Ovary (tissue), 10 donors: Measurements from ENCODE around the gene SLIT2. TPM values are rescaled to one million over a fixed set of nuclear protein-coding genes. Genes with fewer than 3 reads are reported as not detected.
A peak's percentile ranks its signal among the peaks of the same experiment; 100 is the strongest.

Experiments
- DNase-seq, 5 donors: peaks; one replicate each; pipeline ENCODE4 v3.0.0-alpha.2; 2019 to 2020
- H3K27ac ChIP-seq, 2 donors: fragments of 200-600 bp; one replicate each; pipeline versions ENCODE4 v1.5.1 to v1.8.0; 2019 to 2022
- H3K27me3 ChIP-seq: fragments of 200-600 bp; one replicate; pipeline ENCODE4 v1.8.0; 2022
- H3K36me3 ChIP-seq: fragments of 200-600 bp; sonication (generic); one replicate; pipeline ENCODE4 v1.5.1; 2019
- H3K4me1 ChIP-seq: one replicate; pipeline ENCODE4 v1.8.1; 2013; ENCODE audit warnings: mild to moderate bottlenecking, moderate library complexity; ENCODE audit not compliant: insufficient read depth
- H3K4me3 ChIP-seq: fragments of 200-600 bp; sonication (generic); one replicate; pipeline ENCODE4 v1.5.1; 2017
- H3K9me3 ChIP-seq, 2 donors: fragments of 200-600 bp in 1 of 2; sonication (generic) in 1 of 2; one replicate each; pipeline versions ENCODE4 v1.5.1 to v1.8.1; 2013 to 2019; ENCODE audit warnings: mild to moderate bottlenecking in 1 of 2, moderate library complexity in 1 of 2
- CTCF ChIP-seq, 3 donors: fragments of 450-650 bp in 2 of 3; fragments of 200-600 bp in 1 of 3; IDR thresholded peaks; one replicate each; pipeline versions ENCODE4 v1.5.1 to v1.8.0; 2016 to 2022; ENCODE audit warnings: antibody characterized with exemption in 3 of 3, mild to moderate bottlenecking in 1 of 3
- EP300 ChIP-seq: sonication (generic); formaldehyde crosslinking; IDR thresholded peaks from one replicate; pipeline ENCODE4 v1.6.1; 2017; ENCODE audit warnings: antibody characterized with exemption
- POLR2A ChIP-seq: fragments of 450-650 bp; IDR thresholded peaks from one replicate; pipeline ENCODE4 v1.6.1; 2017; ENCODE audit warnings: antibody characterized with exemption, mild to moderate bottlenecking, moderate library complexity
- WGBS, 3 donors: extraction: QIAGEN DNeasy Blood & Tissue Kit in 1 of 3; methylation state at CpG; one replicate each; pipeline versions ENCODE4 v1.1.5 to v1.1.7; 2013 to 2017; 5-methylcytosine and 5-hydroxymethylcytosine counted together
- intact Hi-C, 4 donors: fragments of 100-400 bp; cut with DNase I; formaldehyde crosslinking; loops; one replicate each; pipeline versions ENCODE4 v1.11.0 to v1.15.1; 2022 to 2023
- long read RNA-seq, 3 donors: library from polyadenylated mRNA in 2 of 3; unstranded in 2 of 3; transcript quantifications; one replicate each; pipeline ENCODE4 v2.0.0 and lab custom pipeline, GENCODE V29; 2021 to 2026
- polyA plus RNA-seq, 2 donors: library from polyadenylated mRNA; stranded (reverse); fragments of 200-250 nt in 1 of 2; fragments of 350-450 nt in 1 of 2; fragmentation: Illumina TruSeq in 1 of 2; extraction: RNeasy Lipid Tissue Mini Kit (QIAGEN cat#74804) in 1 of 2; gene quantifications; one replicate each; pipeline ENCODE4 v1.2.3, GENCODE V29; 2013 to 2014
- total RNA-seq, 7 donors: library from RNA; depleted of rRNA in 2 of 7; stranded (reverse); fragments of >200 nt in 2 of 7; fragmentation: NEBNext Ultra II Directional in 3 of 7; extraction: Animal tissue kit (Norgen Biotek cat#: 25700) in 3 of 7; gene quantifications; one replicate each; pipeline versions ENCODE4 v1.1.0 to v1.2.4, GENCODE V29; 2016 to 2023
- donor health status: DM: no; HTN: no; CAD: no; lungs with moderate emphysema.
- donor health status: DM: no; HTN: no; CAD: no.
- donor health status: Bipolar disorder and iron deficiency.
- donor health status: DM: yes; HTN: yes; CAD: no.
- donor health status: DM: no; HTN: no; CAD: no.
- donor health status: DM: yes; HTN: yes; CAD: no.

Gene SLIT2, protein sequence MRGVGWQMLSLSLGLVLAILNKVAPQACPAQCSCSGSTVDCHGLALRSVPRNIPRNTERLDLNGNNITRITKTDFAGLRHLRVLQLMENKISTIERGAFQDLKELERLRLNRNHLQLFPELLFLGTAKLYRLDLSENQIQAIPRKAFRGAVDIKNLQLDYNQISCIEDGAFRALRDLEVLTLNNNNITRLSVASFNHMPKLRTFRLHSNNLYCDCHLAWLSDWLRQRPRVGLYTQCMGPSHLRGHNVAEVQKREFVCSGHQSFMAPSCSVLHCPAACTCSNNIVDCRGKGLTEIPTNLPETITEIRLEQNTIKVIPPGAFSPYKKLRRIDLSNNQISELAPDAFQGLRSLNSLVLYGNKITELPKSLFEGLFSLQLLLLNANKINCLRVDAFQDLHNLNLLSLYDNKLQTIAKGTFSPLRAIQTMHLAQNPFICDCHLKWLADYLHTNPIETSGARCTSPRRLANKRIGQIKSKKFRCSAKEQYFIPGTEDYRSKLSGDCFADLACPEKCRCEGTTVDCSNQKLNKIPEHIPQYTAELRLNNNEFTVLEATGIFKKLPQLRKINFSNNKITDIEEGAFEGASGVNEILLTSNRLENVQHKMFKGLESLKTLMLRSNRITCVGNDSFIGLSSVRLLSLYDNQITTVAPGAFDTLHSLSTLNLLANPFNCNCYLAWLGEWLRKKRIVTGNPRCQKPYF (N-terminal part only)
- total RNA-seq = 10 to 100 TPM in 4 of 7 donors, 1 to 10 TPM in 3; 5.3 to 17.7 (median 10.1) TPM
- 10 to 100 TPM in 1 of 2 donors, 1 to 10 TPM in 1; 2.0 to 16.1 TPM for polyA plus RNA-seq
- long read RNA-seq, donor 1, partial matches to known transcripts = 2 of 4 reads
- long read RNA-seq, donor 1, other reads (novel, unspliced or antisense) = 2 of 4 reads
- long read RNA-seq, donor 2 = 0 reads
- long read RNA-seq, donor 3, partial matches to known transcripts = 2 of 3 reads
- long read RNA-seq, donor 3, other reads (novel, unspliced or antisense) = 1 of 3 reads

DNA sequence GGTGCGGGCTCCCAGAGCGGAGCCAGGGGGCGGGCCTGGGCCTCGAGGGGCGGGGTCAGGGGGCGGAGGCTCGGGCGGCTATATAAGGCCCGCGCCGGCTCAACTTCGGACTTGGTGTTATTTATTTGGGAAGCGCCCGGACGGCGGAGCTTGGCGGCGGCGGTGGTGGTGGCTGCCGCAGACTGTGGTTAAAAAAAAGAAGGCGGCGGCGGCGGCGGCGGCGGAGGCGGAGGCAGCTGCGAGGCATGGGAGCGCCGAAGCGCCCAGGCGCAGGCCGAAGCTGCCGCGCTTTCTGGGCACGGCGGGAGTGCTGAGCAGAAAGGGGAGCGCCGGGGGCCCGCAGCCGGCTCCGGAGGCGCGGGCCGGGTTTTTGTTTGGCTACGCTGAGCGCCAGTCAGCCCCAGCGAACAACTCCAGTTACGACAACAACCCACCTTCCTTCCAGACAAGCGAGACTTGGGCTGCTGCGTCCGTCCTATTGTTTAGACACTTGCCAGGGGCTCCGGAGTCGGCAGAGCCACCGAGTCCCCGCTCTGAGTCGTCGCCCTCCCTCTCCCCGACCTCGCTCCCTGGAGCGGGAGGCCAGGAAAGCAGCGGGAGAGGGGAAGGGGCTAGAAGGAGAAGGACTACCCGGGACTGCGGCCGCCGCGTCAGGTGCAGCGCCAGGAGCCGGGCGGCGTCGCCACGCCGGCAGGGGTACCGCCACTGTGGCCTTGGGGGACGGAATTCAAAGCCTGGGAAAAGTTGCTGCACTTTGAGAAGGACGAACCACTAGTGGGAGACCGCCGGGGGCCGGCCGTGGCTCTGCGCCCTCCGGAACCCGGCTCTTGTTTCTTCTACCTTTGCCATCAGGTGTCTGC, at the start of gene SLIT2:
TSS of gene SLIT2 (plus strand) at position 110 of the 860 bp plus-strand sequence. CDS start 1,911 bp downstream, outside the sequence.
- Histone ChIP-seq H3K4me1 (peaks cover 10% of the 10 kb centered on the region), H3K36me3 (no peaks in the 10 kb centered on the region), H3K27ac (peak within 1 kb of the TSS; percentile 25 to 64), H3K4me3 (peak within 1 kb of the TSS; percentile 71), H3K27me3 (no peaks in the 10 kb centered on the region), H3K9me3 (no peaks in the 10 kb centered on the region)
- 0 to 1% (median 0%) methylated on average over 69 to 85 of the region's 85 CpGs for WGBS, 3 donors
- intact Hi-C loops = no loop called here
- TF ChIP-seq POLR2A = peak; percentile 66
- no peak for TF ChIP-seq CTCF (IDR thresholded peaks at IDR 0.05)
- peak; percentile 84 to 89 (median 87) for DNase-seq

GRCh38 chr4:20203508-20203907, 48.2 kb upstream of the SLIT2 start:
- no peaks in the 10 kb centered on the region for H3K36me3 ChIP-seq
- TF ChIP-seq POLR2A = no peak
- no peak for TF ChIP-seq CTCF (IDR thresholded peaks at IDR 0.05)
- TF ChIP-seq EP300 = no peak
- no peak for DNase-seq
- intact Hi-C loops = no loop called here
- no peaks in the 10 kb centered on the region for H3K4me1 ChIP-seq
- H3K27ac ChIP-seq = no peak overlapping the region
- no peak overlapping the region for H3K4me3 ChIP-seq
- no peaks in the 10 kb centered on the region for H3K27me3 ChIP-seq
- H3K9me3 ChIP-seq = no peaks in the 10 kb centered on the region

GRCh38 chr4:20217521-20217920, 34.2 kb upstream of the SLIT2 start:
- Histone ChIP-seq H3K4me1 (no peaks in the 10 kb centered on the region), H3K36me3 (no peaks in the 10 kb centered on the region), H3K27me3 (no peaks in the 10 kb centered on the region), H3K4me3 (no peak overlapping the region), H3K9me3 (no peaks in the 10 kb centered on the region), H3K27ac (no peak overlapping the region)
- WGBS, 3 donors = 0 to 39% (median 0%) methylated on average over 1 of the region's 1 CpG
- intact Hi-C loops = no loop called here
- no peak for TF ChIP-seq POLR2A
- no peak for TF ChIP-seq CTCF (IDR thresholded peaks at IDR 0.05)
- no peak for TF ChIP-seq EP300
- no peak for DNase-seq

DNA sequence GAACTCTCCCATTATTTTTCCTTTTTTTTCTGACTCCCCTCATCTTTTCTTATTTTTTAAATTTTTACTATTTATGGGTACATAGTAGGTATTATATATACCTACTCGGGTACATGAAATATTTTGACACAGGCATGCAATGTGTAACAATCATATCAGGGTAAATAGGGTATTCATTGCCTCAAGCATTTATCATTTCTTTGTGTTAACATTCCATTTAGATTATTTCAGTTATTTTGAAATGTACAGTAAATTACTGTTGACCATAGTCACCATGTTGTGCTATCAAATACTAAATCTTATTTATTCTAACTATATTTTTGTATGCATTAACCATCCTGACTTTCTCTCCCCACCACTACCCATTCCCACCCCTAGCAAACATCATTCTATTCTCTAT, 33.8 kb upstream of the SLIT2 start:
- intact Hi-C loops = no loop called here
- Histone ChIP-seq H3K27me3 (no peaks in the 10 kb centered on the region), H3K9me3 (no peaks in the 10 kb centered on the region), H3K27ac (no peak overlapping the region), H3K4me3 (no peak overlapping the region), H3K4me1 (no peaks in the 10 kb centered on the region), H3K36me3 (no peaks in the 10 kb centered on the region)
- no peak for DNase-seq
- WGBS, 3 donors = 62 to 85% (median 71%) methylated on average over 1 of the region's 1 CpG
- no peak for TF ChIP-seq EP300
- no peak for TF ChIP-seq CTCF (IDR thresholded peaks at IDR 0.05)
- no peak for TF ChIP-seq POLR2A
